CD4-positive, alpha-beta T cell treated with Interleukin-12 subunit alpha and Interleukin-12 subunit beta, for 1 hour (primary cell): Measurements from ENCODE around the gene GGA1.
"Not testable (repeated sequence)": the region's sequence is repeated elsewhere in the genome, so short reads cannot be mapped to it uniquely, and the experiment has no call there.

ENCODE experiments used
- DNase-seq: peaks from one replicate; pipeline ENCODE4 v3.0.0-alpha.2; 2020

The GGA1 gene

GRCh38 chr22:37610153-37610475 lies 1.5 kb downstream of the GGA1 start:
- DNase-seq, result not testable (repeated sequence)

GRCh38 chr22:37610480-37611129 lies 2.0 kb downstream of the GGA1 start:
- DNase-seq, result no peak

- no peak for DNase-seq
Measured at GRCh38 chr22:37611207-37611606, 2.6 kb downstream of the GGA1 start.

- DNase-seq, result no peak
Measured at GRCh38 chr22:37616201-37617083, 7.8 kb downstream of the GGA1 start.

- DNase-seq, result no peak
Measured at GRCh38 chr22:37617431-37617830, 8.8 kb downstream of the GGA1 start.

GRCh38 chr22:37618072-37618656 lies 9.5 kb downstream of the GGA1 start:
- DNase-seq, result no peak

- DNase-seq, result no peak
Measured at GRCh38 chr22:37618674-37619073, 10.0 kb downstream of the GGA1 start.

GRCh38 chr22:37619991-37620390 lies 11.4 kb downstream of the GGA1 start:
- DNase-seq, result no peak

- no peak for DNase-seq
Measured at GRCh38 chr22:37621352-37621860, 12.8 kb downstream of the GGA1 start.

GRCh38 chr22:37623075-37624016 lies 14.7 kb downstream of the GGA1 start:
- DNase-seq, result peak; percentile 83

GRCh38 chr22:37624017-37624365 lies 15.4 kb downstream of the GGA1 start:
- no peak for DNase-seq

- no peak for DNase-seq
Measured at GRCh38 chr22:37624876-37625275, 16.2 kb downstream of the GGA1 start.

GRCh38 chr22:37625737-37626136 lies 17.1 kb downstream of the GGA1 start:
- no peak for DNase-seq

GRCh38 chr22:37626144-37626543 lies 17.5 kb downstream of the GGA1 start:
- no peak for DNase-seq

GRCh38 chr22:37626556-37627075 lies 18.0 kb downstream of the GGA1 start:
- DNase-seq, result no peak

GRCh38 chr22:37627121-37627520 lies 18.5 kb downstream of the GGA1 start:
- no peak for DNase-seq

- DNase-seq, result peak; percentile 65
Measured at GRCh38 chr22:37627545-37627944, 18.9 kb downstream of the GGA1 start.

GRCh38 chr22:37628830-37629229 lies 20.2 kb downstream of the GGA1 start:
- DNase-seq, result no peak

- DNase-seq, result no peak
Measured at GRCh38 chr22:37629928-37630327, 21.3 kb downstream of the GGA1 start.

- DNase-seq, result no peak
Measured at GRCh38 chr22:37630839-37631435, 22.3 kb downstream of the GGA1 start.

- peak; percentile 50 for DNase-seq
Measured at GRCh38 chr22:37631448-37632173, 23.0 kb downstream of the GGA1 start.
